GM12873 (cell line): ENCODE measurements around the gene ANKRD33B.

Experiments used
- TF ChIP-seq, protein P1 (sequence below): IDR thresholded peaks from 2 replicates; pipeline ENCODE4 v1.5.1; 2012; ENCODE audit warnings: low read depth, mild to moderate bottlenecking, moderate library complexity, low read length, control low read depth; ENCODE audit not compliant: insufficient read depth; ENCODE audit errors: missing control alignments

ANKRD33B gene

DNA sequence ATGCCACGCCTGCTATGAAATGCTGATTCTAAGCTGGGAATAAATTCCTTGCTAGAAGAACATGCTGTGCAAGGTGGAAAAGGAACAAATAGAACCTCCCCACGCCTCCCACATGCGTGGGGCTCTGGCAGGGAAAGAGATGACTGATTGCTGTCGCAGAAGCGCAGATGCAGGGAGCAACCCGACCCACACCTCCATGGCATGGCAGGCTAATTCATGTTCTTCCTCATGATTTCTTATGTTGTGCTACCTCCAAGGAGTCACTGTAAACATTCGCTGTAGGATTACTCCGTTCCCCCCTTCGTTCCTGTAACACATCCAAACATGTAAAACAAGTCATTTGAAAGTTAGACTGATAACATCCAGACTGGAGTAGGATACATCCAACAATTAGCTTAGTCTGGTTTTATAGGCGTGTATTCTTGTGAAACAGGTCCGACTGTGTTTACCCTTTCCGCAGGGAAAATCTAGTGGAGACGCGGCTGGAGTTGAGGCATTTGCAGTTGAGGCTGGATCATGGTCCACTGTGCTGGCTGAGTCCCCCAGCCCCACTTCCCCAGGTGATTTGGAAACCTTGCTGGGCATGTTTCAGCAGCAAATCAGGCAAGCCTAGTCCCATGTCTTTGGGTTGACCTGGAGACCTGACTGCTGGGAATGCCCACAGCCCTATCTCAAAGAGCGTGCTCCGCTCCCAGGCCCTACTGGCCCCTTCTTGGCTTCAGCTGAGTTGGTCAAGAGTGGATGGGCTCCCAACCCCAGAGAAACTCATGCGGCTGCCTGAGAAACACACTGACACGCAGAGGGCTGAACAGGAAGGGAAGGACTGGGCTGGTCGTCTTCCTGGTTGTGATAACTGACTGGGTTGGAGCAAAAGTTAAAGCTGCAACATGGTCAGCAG, 24.8 kb upstream of the ANKRD33B start:
- TF ChIP-seq, protein P1, sequence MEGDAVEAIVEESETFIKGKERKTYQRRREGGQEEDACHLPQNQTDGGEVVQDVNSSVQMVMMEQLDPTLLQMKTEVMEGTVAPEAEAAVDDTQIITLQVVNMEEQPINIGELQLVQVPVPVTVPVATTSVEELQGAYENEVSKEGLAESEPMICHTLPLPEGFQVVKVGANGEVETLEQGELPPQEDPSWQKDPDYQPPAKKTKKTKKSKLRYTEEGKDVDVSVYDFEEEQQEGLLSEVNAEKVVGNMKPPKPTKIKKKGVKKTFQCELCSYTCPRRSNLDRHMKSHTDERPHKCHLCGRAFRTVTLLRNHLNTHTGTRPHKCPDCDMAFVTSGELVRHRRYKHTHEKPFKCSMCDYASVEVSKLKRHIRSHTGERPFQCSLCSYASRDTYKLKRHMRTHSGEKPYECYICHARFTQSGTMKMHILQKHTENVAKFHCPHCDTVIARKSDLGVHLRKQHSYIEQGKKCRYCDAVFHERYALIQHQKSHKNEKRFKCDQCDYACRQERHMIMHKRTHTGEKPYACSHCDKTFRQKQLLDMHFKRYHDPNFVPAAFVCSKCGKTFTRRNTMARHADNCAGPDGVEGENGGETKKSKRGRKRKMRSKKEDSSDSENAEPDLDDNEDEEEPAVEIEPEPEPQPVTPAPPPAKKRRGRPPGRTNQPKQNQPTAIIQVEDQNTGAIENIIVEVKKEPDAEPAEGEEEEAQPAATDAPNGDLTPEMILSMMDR = no peak

DNA sequence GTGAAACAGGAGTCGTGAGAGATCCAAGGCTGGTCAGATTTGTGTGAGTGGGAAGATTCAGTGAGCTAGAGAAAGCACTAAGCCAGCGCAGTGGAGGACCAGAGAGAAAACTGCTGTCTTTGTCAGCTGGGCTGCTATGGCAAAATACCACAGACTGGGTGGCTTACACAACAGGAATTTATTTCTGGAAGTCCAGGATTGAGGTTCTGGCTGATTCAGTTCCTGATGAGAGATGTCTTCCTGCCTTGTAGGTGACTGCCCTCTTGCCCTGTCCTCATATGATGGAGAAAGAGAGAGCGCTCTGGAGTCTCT, 24.2 kb upstream of the ANKRD33B start:
- TF ChIP-seq, protein P1 = no peak

DNA sequence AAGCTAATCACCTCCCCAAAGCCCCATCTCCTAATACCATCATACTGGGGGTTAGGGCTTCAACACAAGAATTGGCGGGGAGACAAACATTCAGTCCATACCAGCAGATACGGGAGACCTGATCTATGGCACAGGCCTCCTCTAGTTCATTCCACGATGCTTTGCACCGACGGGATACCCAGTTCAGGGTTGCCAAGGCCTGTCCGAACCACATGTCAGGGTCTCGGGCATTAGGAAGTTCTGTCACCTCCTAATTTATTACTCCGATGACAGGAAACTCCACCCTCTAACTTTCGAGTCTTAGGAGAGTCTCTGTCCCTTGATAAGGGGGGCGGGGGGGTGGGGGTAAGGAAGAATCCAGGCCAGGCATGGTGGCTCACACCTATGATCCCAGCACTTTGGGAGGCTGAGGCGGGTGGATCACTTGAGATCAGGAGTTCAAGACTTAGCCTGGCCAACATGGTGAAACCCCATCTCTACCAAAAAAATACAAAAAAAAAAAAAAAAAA, 23.8 kb upstream of the ANKRD33B start:
- TF ChIP-seq, protein P1 = no peak

DNA sequence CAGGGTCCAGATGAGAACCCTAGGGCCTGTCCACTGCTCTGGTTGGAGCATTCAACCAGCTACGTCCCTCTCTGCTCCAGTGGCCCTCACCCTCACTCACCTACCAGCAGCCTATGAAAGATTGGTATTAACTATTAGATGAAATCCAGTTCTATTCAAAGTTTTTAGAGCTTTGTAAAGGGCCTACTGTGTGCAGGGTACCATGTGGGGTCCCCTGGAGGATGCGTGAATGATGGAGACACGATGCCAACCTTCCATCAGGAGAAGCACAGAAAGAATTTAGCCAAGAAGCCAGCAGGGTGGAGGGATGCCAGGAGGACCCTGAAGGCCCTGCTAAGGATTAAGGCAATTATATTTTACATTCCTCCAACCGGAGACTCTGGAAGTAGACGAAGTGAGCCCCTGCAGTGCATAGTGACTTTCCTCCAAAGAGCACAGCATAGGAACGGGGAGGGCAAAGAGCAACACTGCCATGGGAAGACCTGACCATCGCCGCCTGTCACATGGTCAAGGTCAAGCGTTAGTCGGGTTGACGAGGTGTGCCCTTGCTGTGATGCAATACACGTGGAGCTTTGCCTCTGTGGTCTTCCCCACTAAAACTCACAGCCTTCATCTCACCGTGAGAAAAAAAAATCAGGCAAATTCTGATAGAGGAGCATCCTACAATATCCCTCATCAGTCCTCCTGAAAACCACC, 22.8 kb upstream of the ANKRD33B start:
- TF ChIP-seq, protein P1 = no peak

DNA sequence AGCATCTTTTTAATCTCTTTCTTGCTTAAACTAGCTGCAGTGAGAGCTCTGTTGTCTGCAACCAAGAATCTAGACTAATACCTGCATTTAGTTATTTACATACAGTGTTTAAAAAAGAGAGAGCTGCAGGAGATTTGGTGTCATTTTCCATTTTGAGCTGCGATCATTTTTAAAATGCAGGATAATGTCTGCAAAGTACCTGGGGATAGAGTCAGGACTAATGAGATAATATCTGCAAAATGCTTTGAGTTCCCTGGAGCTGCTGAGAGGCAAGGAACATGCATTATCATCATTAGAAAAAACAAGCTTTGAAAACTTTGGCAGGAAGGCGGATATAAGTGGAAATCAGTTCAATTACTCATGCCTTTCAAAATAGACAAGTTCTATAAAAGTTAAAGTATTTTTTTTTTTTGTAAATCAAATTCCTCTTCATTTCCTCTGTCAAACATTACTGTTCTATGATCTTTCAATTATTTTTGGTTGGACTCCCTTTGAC, 21.8 kb upstream of the ANKRD33B start:
- TF ChIP-seq, protein P1 = no peak

DNA sequence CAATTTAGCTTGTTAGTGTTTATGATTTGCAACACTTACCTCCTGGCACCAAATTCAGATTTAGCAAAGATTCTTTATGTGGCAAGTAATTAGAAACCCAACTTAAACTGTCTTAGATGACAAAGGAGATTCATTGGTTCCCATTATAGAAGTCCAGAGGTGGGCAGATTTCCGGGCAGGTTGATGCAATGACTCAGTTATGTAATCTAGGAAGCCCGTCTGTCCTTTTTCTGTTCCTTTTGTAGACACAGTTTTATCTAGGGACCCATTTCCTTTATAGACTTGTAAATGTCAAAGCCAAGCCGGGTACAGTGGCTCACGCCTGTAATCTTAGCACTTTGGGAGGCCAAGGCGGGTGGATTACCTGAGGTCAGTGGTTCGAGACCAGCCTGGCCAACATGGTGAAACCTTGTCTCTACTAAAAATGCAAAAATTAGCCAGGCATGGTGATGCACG, 20.3 kb upstream of the ANKRD33B start:
- TF ChIP-seq, protein P1 = no peak

DNA sequence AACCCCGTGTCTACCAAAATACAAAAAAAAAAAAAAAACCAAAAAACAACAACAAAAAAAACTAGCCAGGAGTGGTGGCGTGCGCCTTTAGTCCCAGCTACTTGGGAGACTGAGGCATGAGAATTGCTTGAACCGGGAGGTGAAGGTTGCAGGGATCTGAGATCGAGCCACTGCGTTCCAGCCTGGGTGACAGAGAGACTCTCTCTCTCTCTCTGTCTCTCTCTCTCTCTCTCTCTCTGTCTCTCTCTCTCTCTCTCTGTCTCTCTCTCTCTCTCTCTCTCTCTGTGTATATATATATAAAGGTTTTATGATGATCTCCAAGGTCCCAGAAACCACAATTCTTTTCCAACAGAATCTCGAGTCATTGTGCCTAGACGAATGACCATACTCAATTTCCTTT, 18.8 kb upstream of the ANKRD33B start:
- TF ChIP-seq, protein P1 = no peak
